A549 (cell line): ENCODE data around the gene MPC1. TPM values are rescaled to one million over a fixed set of nuclear protein-coding genes. Genes with fewer than 3 reads are reported as not detected.

Experiments used
- ATAC-seq, 2 experiments: fragments of 200-7000 bp in 1 of 2; fragments of >200 bp in 1 of 2; cut with Nextera tagmentation in 1 of 2; cut with Tn5 transposase in 1 of 2; 3 replicates each; pipeline versions ENCODE4 v1.8.0 to v1.9.1; 2018 to 2020; ENCODE audit warnings: mild to moderate bottlenecking in 1 of 2, moderate library complexity in 1 of 2
- CTCF ChIA-PET: fragments of 300-600 bp; sonication (Branson Sonifier 250); formaldehyde crosslinking; extraction: SDS; loops from one replicate; lab custom pipeline; 2021; ENCODE audit warnings: antibody characterized with exemption, inconsistent platforms; lab: Yijun Ruan, JAX
- POLR2A ChIA-PET: fragments of 350-600 bp; formaldehyde crosslinking; extraction: SDS; loops from one replicate; lab custom pipeline; 2021; ENCODE audit warnings: antibody characterized with exemption, inconsistent platforms; lab: Yijun Ruan, JAX
- DNase-seq, 2 experiments: peaks; one replicate each; pipeline versions ENCODE4 v3.0.0 to v3.0.0-alpha.2; 2011 to 2016; ENCODE audit warnings: low read depth in 1 of 2, low spot score in 1 of 2
- FAIRE-seq: peaks from 2 replicates; lab custom pipeline; 2011; peaks lifted over from hg19 to GRCh38; lab: Jason Lieb, UNC
- H3K27ac ChIP-seq, 2 experiments: fragments of >200 bp; sonication (Bioruptor Twin); formaldehyde crosslinking; 3 replicates each; pipeline ENCODE4 v1.5.1; 2016 to 2017
- H3K4me1 ChIP-seq: fragments of >200 bp; sonication (Bioruptor Twin); formaldehyde crosslinking; 3 replicates; pipeline ENCODE4 v1.6.1; 2016
- H3K4me2 ChIP-seq: fragments of >200 bp; sonication (Bioruptor Twin); formaldehyde crosslinking; 3 replicates; pipeline ENCODE4 v1.6.1; 2016
- H3K4me3 ChIP-seq: fragments of >200 bp; sonication (Bioruptor Twin); formaldehyde crosslinking; 3 replicates; pipeline ENCODE4 v1.5.1; 2016
- H3K9me3 ChIP-seq: fragments of >200 bp; sonication (Bioruptor Twin); formaldehyde crosslinking; 3 replicates; pipeline ENCODE4 v1.6.1; 2016
- BCL3 ChIP-seq: fragments of >200 bp; sonication (Bioruptor Twin); formaldehyde crosslinking; IDR thresholded peaks from 3 replicates; pipeline ENCODE4 v1.6.1; 2016
- BHLHE40 ChIP-seq: IDR thresholded peaks from 2 replicates; pipeline ENCODE4 v1.6.1; 2012; ENCODE audit warnings: low read depth, low read length, inconsistent platforms
- CEBPB ChIP-seq, 2 experiments: fragments of >200 bp in 1 of 2; sonication (Bioruptor Twin) in 1 of 2; formaldehyde crosslinking in 1 of 2; IDR thresholded peaks; 2 replicates each; pipeline ENCODE4 v1.6.1; 2012 to 2016
- CHD2 ChIP-seq: fragments of 150-350 bp; IDR thresholded peaks from 2 replicates; pipeline ENCODE4 v1.6.1; 2014; ENCODE audit warnings: low read length; ENCODE audit not compliant: partially characterized antibody
- CHD4 ChIP-seq: fragments of 200-600 bp; sonication (generic); IDR thresholded peaks from 2 replicates; pipeline ENCODE4 v1.6.1; 2016; ENCODE audit warnings: antibody characterized with exemption, mild to moderate bottlenecking, borderline replicate concordance
- E2F6 ChIP-seq: IDR thresholded peaks from 2 replicates; pipeline ENCODE4 v1.6.1; 2012; ENCODE audit warnings: low read depth, borderline replicate concordance
- EHF ChIP-seq: fragments of 250-450 bp; sonication (Bioruptor Pico); IDR thresholded peaks from 2 replicates; pipeline ENCODE4 v1.5.0; 2020; ENCODE audit warnings: mild to moderate bottlenecking
- ESRRA ChIP-seq: fragments of 150-350 bp; IDR thresholded peaks from 2 replicates; pipeline ENCODE4 v1.6.1; 2014; ENCODE audit warnings: mild to moderate bottlenecking, low read length, borderline replicate concordance
- FOSB ChIP-seq: fragments of 250-450 bp; sonication (Bioruptor Pico); IDR thresholded peaks from 2 replicates; pipeline ENCODE4 v1.5.0; 2020; ENCODE audit warnings: mild to moderate bottlenecking, moderate library complexity
- FOSL2 ChIP-seq, 2 experiments: fragments of 450-650 bp in 1 of 2; fragments of >200 bp in 1 of 2; sonication (Bioruptor Twin) in 1 of 2; formaldehyde crosslinking; IDR thresholded peaks; 2 replicates each; pipeline versions ENCODE4 v1.5.0 to v1.6.1; 2016 to 2020; ENCODE audit warnings: mild to moderate bottlenecking in 1 of 2, moderate library complexity in 1 of 2
- HDAC2 ChIP-seq: fragments of 200-600 bp; sonication (generic); IDR thresholded peaks from 2 replicates; pipeline ENCODE4 v1.6.1; 2016
- HOXA7 ChIP-seq: fragments of 250-450 bp; sonication (Bioruptor Pico); IDR thresholded peaks from 2 replicates; pipeline ENCODE4 v1.5.0; 2020; ENCODE audit warnings: mild to moderate bottlenecking, moderate library complexity
- KDM1A ChIP-seq: fragments of 200-600 bp; sonication (generic); IDR thresholded peaks from 2 replicates; pipeline ENCODE4 v1.6.1; 2016; ENCODE audit warnings: low read depth, mild to moderate bottlenecking
- MAFK ChIP-seq: fragments of 450-650 bp; IDR thresholded peaks from 2 replicates; pipeline ENCODE4 v1.6.1; 2014; ENCODE audit not compliant: partially characterized antibody
- MYC ChIP-seq: IDR thresholded peaks from 2 replicates; pipeline ENCODE4 v1.6.1; 2012; ENCODE audit warnings: mild to moderate bottlenecking, inconsistent platforms, low read length, improper control_type of control experiment, borderline replicate concordance
- NFE2L2 ChIP-seq: fragments of 150-350 bp; conservative IDR thresholded peaks from 2 replicates; pipeline ENCODE4 v1.6.1; 2014; ENCODE audit warnings: low read length
- NR3C1 ChIP-seq: fragments of >200 bp; sonication (Bioruptor Twin); formaldehyde crosslinking; IDR thresholded peaks from 3 replicates; pipeline ENCODE4 v1.6.1; 2017
- PBX3 ChIP-seq: IDR thresholded peaks from 2 replicates; pipeline ENCODE4 v1.6.1; 2012
- POLR2AphosphoS2 ChIP-seq: conservative IDR thresholded peaks from 2 replicates; pipeline ENCODE4 v1.6.1; 2012; ENCODE audit warnings: low read length, improper control_type of control experiment, inconsistent platforms
- RAD21 ChIP-seq, 2 experiments: fragments of >200 bp in 1 of 2; sonication (Bioruptor Twin) in 1 of 2; formaldehyde crosslinking in 1 of 2; IDR thresholded peaks in 1 of 2; conservative IDR thresholded peaks in 1 of 2; 2 replicates in 1 of 2; 3 replicates in 1 of 2; pipeline ENCODE4 v1.6.1; 2012 to 2018; ENCODE audit warnings: inconsistent platforms in 1 of 2
- RCOR1 ChIP-seq: fragments of 150-350 bp; IDR thresholded peaks from 2 replicates; pipeline ENCODE4 v1.6.1; 2014; ENCODE audit warnings: antibody characterized with exemption, low read length, low read depth
- RFX5 ChIP-seq: fragments of 450-650 bp; IDR thresholded peaks from 2 replicates; pipeline ENCODE4 v1.7.1; 2014; ENCODE audit warnings: antibody characterized with exemption, mild to moderate bottlenecking, moderate library complexity
- SMC3 ChIP-seq: fragments of >200 bp; sonication (Bioruptor Twin); formaldehyde crosslinking; IDR thresholded peaks from 3 replicates; pipeline ENCODE4 v1.6.1; 2018; ENCODE audit warnings: inconsistent platforms
- SREBF2 ChIP-seq: fragments of 450-650 bp; IDR thresholded peaks from 2 replicates; pipeline ENCODE4 v1.6.1; 2014; ENCODE audit warnings: mild to moderate bottlenecking, moderate library complexity
- TFCP2L1 ChIP-seq: fragments of 250-450 bp; sonication (Bioruptor Pico); IDR thresholded peaks from 2 replicates; pipeline ENCODE4 v1.5.0; 2021; ENCODE audit warnings: mild to moderate bottlenecking
- TP53 ChIP-seq: fragments of 250-450 bp; sonication (Bioruptor Pico); IDR thresholded peaks from 2 replicates; pipeline ENCODE4 v1.5.0; 2021; ENCODE audit warnings: mild to moderate bottlenecking, moderate library complexity
- ZSCAN20 ChIP-seq: fragments of 250-450 bp; sonication (Bioruptor Pico); IDR thresholded peaks from 2 replicates; pipeline ENCODE4 v1.8.0; 2022; ENCODE audit warnings: mild to moderate bottlenecking, moderate library complexity
- WGBS: methylation state at CpG from one replicate; pipeline ENCODE4 v1.1.6; 2017; ENCODE audit errors: missing lambda C conversion rate; 5-methylcytosine and 5-hydroxymethylcytosine counted together
- polyA plus RNA-seq, 4 experiments: library from polyadenylated mRNA; depleted of rRNA in 3 of 4; stranded (reverse); fragments of >200 nt; fragmentation: RNase III in 1 of 4; extraction: RNeasy Plus Mini Kit Qiagen cat#74134 plus additional on column Dnase treatment in 1 of 4; gene quantifications; 2 replicates in 3 of 4; 3 replicates in 1 of 4; pipeline ENCODE4 v1.2.3, GENCODE V29; 2011 to 2017

MPC1 gene
- polyA plus RNA-seq, 2 of the 4 experiments (the other 2 are of a cell fraction), result 4.4 to 7.7 TPM

- ChIA-PET CTCF (no interaction called here), POLR2A (no interaction called here)
- H3K4me1 ChIP-seq, result no peaks in the 10 kb centered on the region
- no peak for TF ChIP-seq RAD21 (conservative IDR thresholded peaks at IDR 0.05 in 1 of 2, IDR thresholded peaks at IDR 0.05 in 1 of 2)
- no peak for TF ChIP-seq TP53 (CRISPR knock-in tag)
- TF ChIP-seq SMC3, result no peak
- no peak for TF ChIP-seq FOSL2 (IDR thresholded peaks at IDR 0.05)
- no peak for TF ChIP-seq FOSL2 (CRISPR knock-in tag; IDR thresholded peaks at IDR 0.05)
- TF ChIP-seq NFE2L2, result no peak
- no peak overlapping the region for H3K4me2 ChIP-seq
- DNase-seq, result no peak
- WGBS, result 18% methylated on average over 5 of the region's 5 CpGs
- no peaks in the 10 kb centered on the region for H3K9me3 ChIP-seq
- FAIRE-seq, result no peak
- no peak overlapping the region for H3K27ac ChIP-seq
- no peak for ATAC-seq
- no peak overlapping the region for H3K4me3 ChIP-seq
These were observed 33.1 kb upstream of the MPC1 start for GRCh38 chr6:166415833-166416347.

- FAIRE-seq (no peak), DNase-seq (no peak), ATAC-seq (no peak)
- Histone ChIP-seq H3K4me2 (no peak overlapping the region), H3K27ac (no peak overlapping the region), H3K9me3 (no peaks in the 10 kb centered on the region), H3K4me3 (no peak overlapping the region), H3K4me1 (no peaks in the 10 kb centered on the region)
- WGBS, result 14% methylated on average over 5 of the region's 5 CpGs
- no peak for TF ChIP-seq E2F6
- no peak for TF ChIP-seq HDAC2
- TF ChIP-seq FOSL2 (IDR thresholded peaks at IDR 0.05), result no peak
- no peak for TF ChIP-seq FOSL2 (CRISPR knock-in tag; IDR thresholded peaks at IDR 0.05)
- no peak for TF ChIP-seq TP53 (CRISPR knock-in tag)
- TF ChIP-seq NR3C1, result no peak
- no peak for TF ChIP-seq KDM1A
- TF ChIP-seq MYC, result no peak
- TF ChIP-seq BHLHE40, result no peak
- TF ChIP-seq RAD21 (conservative IDR thresholded peaks at IDR 0.05 in 1 of 2, IDR thresholded peaks at IDR 0.05 in 1 of 2), result no peak
- no peak for TF ChIP-seq RFX5
- TF ChIP-seq NFE2L2, result no peak
- no peak for TF ChIP-seq ESRRA
- no peak for TF ChIP-seq RCOR1
- no peak for TF ChIP-seq ZSCAN20 (CRISPR knock-in tag)
- no peak for TF ChIP-seq FOSB (CRISPR knock-in tag)
- no peak for TF ChIP-seq CHD4
- POLR2A ChIA-PET, result no interaction called here
- CTCF ChIA-PET, result no interaction called here
These were observed 32.6 kb upstream of the MPC1 start for GRCh38 chr6:166415306-166415705.

- Histone ChIP-seq H3K4me3 (no peak overlapping the region), H3K4me1 (no peaks in the 10 kb centered on the region), H3K4me2 (no peak overlapping the region), H3K27ac (no peak overlapping the region), H3K9me3 (no peaks in the 10 kb centered on the region)
- no peak for DNase-seq
- FAIRE-seq, result no peak
- TF ChIP-seq MAFK, result no peak
- no peak for TF ChIP-seq PBX3
- no peak for TF ChIP-seq CHD2
- TF ChIP-seq CEBPB (IDR thresholded peaks at IDR 0.05), result no peak
- no peak for TF ChIP-seq BCL3
- no peak for TF ChIP-seq TFCP2L1 (CRISPR knock-in tag)
- no peak for TF ChIP-seq RCOR1
- TF ChIP-seq ESRRA, result no peak
- no peak for TF ChIP-seq RAD21 (conservative IDR thresholded peaks at IDR 0.05 in 1 of 2, IDR thresholded peaks at IDR 0.05 in 1 of 2)
- no peak for TF ChIP-seq EHF
- TF ChIP-seq HOXA7 (CRISPR knock-in tag), result no peak
- TF ChIP-seq POLR2AphosphoS2, result no peak
- TF ChIP-seq NFE2L2, result no peak
- no peak for TF ChIP-seq SREBF2
- no peak for ATAC-seq
- CTCF ChIA-PET, result interaction anchor here (1.2 kb wide), 1 partner anchor 13 kb away, joined by 3 read pairs; no protein-coding TSS in a partner anchor
- WGBS, result 42% methylated on average over 16 of the region's 17 CpGs
- POLR2A ChIA-PET, result no interaction called here
These were observed 30.8 kb upstream of the MPC1 start for GRCh38 chr6:166413491-166413951.
